Effector CD8-positive, alpha-beta T cell (primary cell): Measurements from ENCODE around the gene NFATC2.

Experiments used
- DNase-seq: peaks from one replicate; lab custom pipeline; 2025; lab: John Stamatoyannopoulos, UW

NFATC2 gene

DNA sequence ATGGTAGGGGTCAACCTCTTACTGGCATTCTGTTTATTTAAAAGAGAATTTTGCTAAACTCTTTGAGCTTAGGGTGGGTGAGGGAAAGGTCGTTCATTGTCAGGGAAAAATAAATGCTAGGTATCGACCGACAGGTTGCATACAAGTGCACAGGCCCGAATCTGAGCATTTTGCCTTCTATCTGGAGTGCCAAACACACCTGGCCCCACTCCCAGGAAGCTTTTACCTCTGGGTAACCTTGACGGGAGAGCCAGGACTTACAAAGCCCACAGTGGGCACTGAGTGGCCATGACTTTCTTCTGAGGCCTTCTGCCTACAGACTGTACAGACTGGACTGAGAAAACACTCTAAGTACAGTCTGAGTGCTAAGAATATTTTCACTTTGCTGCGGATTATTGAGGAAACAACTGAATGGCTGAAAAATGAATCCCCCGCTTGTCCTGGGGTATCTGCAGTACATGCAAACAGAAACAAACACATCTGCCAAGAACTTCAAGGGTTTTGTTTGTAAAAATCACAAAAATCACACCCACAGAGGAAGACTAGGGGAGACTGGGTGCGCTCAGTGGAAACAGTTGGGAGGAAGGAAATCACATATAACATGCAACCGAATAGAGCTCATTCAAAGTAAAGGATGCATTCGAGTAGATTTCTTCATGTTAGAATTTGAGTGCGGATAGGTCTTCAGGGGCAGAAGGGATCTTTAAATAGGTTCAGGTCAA is 152.8 kb downstream of the NFATC2 start:
- DNase-seq: no peak

DNA sequence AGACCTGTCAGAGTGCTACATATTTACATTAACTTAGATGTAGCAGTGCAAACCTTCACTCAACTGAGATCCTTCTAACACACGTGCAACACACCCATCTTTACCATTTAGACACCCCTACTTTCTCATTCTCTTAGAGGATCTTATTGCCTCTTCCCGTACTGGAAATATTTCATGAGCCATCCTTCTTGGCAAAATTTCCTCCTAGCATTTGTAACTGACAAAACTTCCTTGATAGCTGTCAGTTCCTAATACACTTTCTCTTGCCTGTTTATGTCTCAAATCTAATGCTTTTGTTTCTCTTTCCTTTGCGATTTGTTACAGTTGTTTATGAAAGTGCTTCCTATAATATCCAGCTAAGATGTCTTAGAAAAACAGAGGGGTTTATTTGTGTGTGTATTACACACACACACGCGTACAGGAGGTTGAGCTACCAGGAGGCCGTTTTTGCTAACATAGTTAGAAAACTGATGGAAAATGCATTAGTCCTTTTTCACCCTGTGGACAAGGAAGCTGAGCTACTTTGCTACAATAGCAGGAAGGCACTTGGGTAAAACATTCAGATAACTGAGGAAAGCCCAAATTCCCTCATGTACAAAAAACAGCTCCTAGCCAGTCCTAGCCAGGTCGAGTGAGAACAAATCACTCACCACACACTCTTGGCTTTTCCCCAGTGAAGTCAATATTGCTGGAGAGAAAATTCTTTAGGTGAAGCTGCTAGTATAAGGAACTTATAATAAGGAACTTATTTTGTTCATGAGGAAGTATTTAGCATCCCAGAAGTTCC is 153.6 kb downstream of the NFATC2 start:
- no peak for DNase-seq

GRCh38 chr20:51388227-51388626 is 154.3 kb downstream of the NFATC2 start:
- DNase-seq: no peak

- no peak for DNase-seq
Measured at GRCh38 chr20:51387125-51387875, 155.2 kb downstream of the NFATC2 start.

GRCh38 chr20:51386586-51386985 is 155.9 kb downstream of the NFATC2 start:
- DNase-seq: no peak

DNA sequence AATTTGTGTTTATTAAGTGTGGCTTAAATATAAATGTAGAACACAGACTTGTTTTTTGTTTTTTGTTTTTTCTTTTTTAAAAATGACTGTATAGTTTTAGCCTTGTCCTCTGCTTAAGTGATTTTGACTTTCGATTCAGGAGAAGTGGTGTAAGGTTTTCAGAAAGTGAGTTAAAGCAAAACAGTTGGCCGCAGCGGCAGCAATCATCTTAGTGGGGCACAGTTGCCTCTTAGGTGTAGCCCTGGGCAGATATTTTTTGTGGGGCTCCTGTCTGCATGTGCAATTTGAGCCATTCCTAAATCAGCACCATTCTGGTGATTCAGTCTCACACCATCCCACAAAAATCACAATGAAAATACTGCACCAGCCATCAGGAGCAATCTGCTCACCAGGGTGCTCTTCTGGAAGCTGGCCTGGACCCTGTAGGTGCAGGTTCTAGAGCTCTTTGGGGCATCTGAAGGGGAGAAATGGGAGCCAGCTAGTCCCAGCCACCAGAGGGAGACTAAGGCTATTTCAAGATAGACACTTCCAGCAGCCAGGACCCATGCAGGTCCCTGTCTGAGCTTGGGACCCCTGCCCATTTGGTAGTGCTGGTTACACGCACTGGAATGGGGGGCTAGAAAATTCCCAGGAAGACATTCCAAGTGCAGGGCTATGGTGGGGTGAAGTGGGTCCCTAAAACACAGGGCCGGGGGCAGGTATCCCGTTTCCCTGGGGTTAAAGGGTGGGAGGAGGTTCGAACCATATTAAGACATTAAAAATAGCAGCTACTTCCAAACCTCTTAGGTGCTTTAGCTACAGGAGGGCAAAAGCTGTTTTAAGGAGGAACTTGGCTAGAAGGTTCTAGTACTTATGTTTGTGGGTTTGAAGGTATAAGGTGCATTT is 156.6 kb downstream of the NFATC2 start:
- DNase-seq: no peak

GRCh38 chr20:51384875-51385274 is 157.6 kb downstream of the NFATC2 start:
- DNase-seq: no peak

- DNase-seq: no peak
Measured at GRCh38 chr20:51383891-51384510, 158.5 kb downstream of the NFATC2 start.

DNA sequence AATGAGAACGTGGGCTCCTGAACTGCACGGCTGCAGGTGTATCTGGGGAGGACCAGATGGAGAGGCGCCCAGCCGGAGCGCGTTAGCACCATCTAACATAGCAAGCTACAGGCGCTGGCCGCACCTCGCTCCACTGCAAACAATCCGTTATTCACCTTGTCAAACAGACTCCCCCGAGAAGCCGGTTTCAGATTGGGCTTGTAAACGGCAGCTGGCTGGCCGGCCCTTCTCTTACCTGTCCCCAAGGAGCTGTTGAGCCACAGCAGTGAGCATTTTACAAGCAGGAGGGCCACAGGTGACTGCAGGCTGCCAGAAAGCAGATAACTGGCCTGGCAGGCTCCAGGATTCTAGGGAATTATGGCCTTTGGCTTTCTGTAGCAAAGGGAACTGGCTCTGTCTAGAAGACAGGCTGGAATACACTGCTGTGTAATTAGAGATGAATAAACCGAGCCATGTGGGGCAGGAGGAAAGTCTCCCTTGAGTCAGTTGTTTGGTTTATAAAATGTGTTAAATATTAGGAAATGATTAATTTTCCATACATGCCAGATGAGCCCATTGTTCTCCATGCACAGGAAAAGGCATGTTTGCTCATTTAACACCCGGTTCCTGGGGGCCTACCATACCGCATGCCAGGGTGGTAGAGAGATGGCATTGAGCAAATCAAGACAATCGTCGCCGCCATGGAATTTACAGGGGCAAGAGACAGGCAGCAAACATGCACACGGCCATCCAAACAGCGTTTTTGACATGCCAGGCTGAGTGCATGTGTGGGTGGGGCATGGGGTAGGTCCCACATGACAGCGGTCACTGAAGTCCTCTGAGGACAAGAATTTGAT is 159.3 kb downstream of the NFATC2 start:
- DNase-seq: no peak

GRCh38 chr20:51382111-51382985 is 160.2 kb downstream of the NFATC2 start:
- no peak for DNase-seq

- no peak for DNase-seq
Measured at GRCh38 chr20:51381557-51381956, 161.0 kb downstream of the NFATC2 start.

DNA sequence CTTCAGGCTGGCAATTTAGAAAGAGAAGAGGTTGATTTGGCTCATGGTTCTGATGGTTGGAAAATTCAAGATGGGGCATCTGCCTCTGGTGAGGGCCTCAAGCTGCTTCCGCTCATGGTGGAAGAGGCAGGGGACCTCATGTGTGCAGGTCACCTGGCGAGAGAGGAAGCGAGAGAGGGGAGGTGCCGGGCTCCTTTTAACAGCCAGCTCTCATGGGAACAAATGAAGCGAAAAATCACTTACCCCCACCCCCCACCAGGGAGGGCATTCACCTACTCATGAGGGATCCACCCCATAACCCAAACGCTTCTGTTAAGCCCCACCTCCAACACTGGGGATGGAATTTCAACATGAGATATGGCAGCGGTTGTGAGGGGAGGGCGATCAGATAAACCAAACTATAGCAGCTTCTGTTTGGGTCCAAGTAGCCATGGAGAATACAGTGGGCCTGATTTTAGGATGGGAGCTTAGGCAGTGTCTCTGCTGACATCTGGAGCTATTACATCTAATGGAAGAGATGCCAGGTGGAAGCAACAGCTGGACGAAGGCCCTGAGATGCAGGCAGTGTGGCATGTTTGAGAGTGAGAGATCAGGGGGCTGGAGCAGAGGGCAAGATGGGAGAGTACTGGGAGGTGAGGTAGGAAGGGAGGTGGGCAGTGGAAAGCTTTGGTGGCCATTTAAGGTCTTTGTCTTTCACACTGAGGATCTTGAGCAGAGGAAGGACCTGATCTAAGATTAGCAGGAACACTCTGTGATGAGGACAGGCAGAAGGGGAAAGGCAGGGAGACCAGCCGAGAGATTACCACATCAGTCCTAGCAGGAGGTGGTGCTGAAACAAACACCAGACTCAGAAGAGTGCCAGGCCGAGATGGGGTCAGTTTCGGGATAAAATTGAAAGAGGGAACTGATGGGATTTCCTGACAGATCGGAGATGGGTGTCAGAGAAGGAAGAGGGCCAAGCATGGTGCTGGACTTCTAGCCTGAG is 161.8 kb downstream of the NFATC2 start:
- no peak for DNase-seq

DNA sequence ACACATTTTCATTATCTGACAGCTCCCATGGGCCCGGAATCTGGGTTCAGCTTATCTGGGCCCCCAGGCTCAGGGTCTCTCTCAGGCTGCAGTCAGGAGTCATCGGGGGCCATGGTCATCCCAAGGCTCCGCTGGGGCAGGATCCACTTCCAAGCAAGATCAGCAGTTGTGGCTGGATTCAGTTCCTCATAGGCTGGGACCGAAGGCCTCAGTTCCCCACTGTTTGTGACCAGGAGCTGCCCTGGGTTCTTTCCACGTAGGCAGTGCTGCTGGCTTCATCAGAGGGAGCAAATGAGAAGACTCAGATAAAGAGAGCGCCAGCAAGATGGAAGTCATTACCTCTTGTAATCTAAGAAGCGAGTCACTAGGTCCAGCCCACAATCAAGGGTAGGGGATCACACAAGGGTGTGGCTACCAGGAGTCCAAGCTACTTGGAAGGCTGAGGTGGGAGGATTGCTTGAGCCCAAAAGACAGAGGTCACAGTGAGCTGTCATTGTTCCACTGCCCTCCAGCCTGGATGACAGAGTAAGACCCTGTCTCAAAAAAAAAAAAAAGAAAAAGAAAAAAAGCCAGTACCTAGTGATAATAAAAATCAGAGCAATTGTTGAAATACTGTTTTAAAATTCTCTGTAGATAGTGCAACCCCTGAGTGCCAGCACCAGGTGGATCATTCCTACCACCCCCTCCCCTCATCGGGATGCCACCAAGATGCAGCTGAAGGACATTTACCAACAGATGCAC is 162.7 kb downstream of the NFATC2 start:
- no peak for DNase-seq

- no peak for DNase-seq
Measured at GRCh38 chr20:51378171-51378928, 164.2 kb downstream of the NFATC2 start.

DNA sequence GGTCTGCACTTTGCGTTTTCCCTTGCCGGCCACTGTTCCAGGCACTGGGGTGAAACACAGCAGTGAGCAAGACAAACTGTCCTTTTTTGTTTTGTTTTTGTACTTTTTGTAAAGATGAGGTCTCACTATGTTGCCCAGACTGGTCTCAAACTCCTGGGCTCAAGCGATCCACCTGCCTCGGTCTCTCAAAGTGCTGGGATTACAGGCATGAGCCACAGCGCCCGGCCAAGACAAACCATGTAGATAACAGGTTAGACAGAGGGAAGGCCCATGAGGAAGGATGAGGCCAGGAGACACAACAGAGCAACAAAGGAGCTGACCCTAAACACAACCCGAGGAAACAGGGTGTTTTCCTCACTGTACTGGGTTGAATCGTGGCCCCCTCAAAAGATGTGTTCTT is 165.4 kb downstream of the NFATC2 start:
- DNase-seq: no peak

DNA sequence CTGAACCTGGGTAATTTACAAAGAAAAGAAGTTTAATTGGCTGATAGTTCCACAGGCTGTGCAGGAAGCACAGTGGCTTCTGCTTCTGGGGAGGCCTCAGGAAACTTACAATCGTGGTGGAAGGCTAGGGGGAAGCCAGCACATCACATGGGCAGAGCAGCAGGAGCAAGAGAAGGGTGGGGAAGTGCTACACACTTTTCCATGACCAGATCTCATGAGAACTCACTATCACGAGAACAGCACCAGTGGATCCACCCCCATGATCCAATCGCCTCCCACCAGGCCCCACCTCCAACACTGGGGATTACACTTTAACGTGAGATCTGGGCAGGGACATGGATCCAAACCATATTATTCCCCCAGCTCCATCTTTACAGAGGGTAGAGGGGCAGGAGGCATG is 166.4 kb downstream of the NFATC2 start:
- DNase-seq: no peak

- DNase-seq: no peak
Measured at GRCh38 chr20:51375561-51375960, 167.0 kb downstream of the NFATC2 start.
